SIG-M5 treated with dmso at 0.1 percent for 504 hours (cell line): ENCODE results near the gene HMOX2.

Experiments used
- DNase-seq: peaks from one replicate; lab custom pipeline; 2025; ENCODE audit not compliant: unreplicated experiment; lab: John Stamatoyannopoulos, UW

HMOX2 gene

DNA sequence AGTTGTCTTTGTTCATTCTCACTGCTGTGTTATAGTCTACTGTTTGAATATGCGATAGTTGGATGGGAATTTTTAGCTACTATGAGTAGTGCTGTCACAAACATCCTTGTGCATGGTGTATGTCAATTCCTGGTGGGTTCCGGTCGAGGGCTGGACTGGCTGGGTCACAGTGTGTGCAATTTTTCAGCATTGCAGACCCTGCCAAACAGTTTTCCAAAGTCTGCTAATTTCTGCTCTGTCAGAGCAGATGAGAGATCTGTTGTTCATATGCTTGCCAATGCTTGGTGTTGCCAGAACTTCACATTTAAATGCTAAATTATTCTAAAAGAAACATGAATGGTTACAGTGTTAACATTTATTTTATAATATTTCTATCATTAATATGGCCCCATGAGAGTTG lies 76.3 kb downstream of the HMOX2 start:
- no peak for DNase-seq

DNA sequence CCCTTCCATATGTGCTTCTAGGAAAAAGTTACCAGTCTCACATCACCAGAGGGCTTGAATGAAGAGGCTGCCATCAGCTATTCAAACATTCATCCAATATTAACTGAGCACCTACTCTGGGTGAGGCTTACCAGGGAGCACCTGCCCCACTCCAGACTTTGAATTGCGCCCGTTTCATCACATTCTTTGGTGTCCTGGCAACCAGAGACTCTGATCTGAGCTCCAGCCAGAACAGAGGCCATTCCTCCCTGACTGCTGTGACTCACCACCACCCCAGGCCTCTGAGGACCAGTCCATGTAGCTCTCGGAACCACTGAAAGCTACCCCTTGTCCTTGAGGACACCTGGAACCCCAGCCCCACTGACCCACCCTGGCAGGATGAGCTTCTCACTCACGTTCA lies 79.9 kb downstream of the HMOX2 start, which contains the start of gene C16orf96:
Gene C16orf96 (plus strand): TSS at position 229 of the 400 bp plus-strand sequence. CDS start 150 bp downstream, at position 379.
- DNase-seq = no peak

DNA sequence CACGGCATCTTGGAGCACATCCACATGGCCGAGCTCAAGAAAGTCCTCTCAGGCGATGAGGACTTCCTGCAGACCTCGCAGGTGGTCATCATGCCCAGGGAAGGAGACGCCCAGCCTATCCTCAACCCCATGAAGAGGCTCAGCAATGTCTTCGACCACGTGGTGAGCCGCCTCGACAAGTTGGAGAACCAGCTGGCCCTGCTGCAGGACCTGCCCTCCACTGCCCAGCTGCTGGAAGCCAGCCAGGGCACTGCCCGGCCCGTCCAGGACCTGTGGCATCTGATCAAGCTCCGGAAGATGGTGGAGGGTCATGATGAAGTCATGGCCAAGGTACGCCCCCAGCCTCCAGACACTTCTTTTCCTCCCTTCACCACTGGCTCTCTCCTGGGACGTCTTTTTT lies 80.4 kb downstream of the HMOX2 start:
- no peak for DNase-seq

DNA sequence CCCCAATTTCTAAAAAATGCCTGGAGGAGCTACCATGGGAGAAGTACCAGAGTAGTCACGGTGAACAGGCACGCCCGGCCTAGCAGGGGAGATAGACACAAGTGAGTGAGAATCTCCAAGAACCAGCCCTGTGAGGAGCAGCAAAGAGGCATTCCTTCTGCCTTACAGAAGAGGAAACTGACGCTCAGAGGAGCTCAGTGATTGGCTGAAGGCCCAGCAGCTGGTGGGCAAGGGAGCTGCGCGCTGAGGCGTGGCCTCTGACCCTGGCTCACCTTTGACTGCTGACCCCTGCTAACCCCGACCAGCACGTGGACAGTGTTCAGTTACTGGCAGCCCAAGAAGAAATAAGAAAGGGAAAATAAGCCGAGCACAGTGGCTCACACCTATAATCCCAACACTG lies 81.8 kb downstream of the HMOX2 start:
- no peak for DNase-seq
